SK-N-SH (cell line): Measurements from ENCODE around the gene TSEN15.

Experiments
- MXI1 ChIP-seq: IDR thresholded peaks from 2 replicates; pipeline ENCODE4 v1.6.1; 2012; ENCODE audit warnings: mild to moderate bottlenecking, low read depth, low read length, improper control_type of control experiment
- POLR2AphosphoS5 ChIP-seq: IDR thresholded peaks from 2 replicates; pipeline ENCODE4 v1.6.1; 2012; ENCODE audit warnings: low read depth, low read length
- RFX5 ChIP-seq: IDR thresholded peaks from 2 replicates; pipeline ENCODE4 v1.6.1; 2012; ENCODE audit warnings: mild to moderate bottlenecking, improper control_type of control experiment, low read length
- RXRA ChIP-seq: IDR thresholded peaks from 2 replicates; pipeline ENCODE4 v1.4.0; 2012; ENCODE audit warnings: low read depth, mild to moderate bottlenecking, borderline replicate concordance
- TF ChIP-seq, protein P1 (sequence below): fragments of 200-600 bp; sonication (generic); IDR thresholded peaks from 2 replicates; pipeline ENCODE4 v1.6.1; 2017; ENCODE audit warnings: antibody characterized with exemption, mild to moderate bottlenecking, moderate library complexity
- TF ChIP-seq, protein P2 (sequence below): fragments of 150-350 bp; IDR thresholded peaks from 2 replicates; pipeline ENCODE4 v1.6.1; 2017; ENCODE audit warnings: antibody characterized with exemption, low read length, low read depth, borderline replicate concordance

DNA sequence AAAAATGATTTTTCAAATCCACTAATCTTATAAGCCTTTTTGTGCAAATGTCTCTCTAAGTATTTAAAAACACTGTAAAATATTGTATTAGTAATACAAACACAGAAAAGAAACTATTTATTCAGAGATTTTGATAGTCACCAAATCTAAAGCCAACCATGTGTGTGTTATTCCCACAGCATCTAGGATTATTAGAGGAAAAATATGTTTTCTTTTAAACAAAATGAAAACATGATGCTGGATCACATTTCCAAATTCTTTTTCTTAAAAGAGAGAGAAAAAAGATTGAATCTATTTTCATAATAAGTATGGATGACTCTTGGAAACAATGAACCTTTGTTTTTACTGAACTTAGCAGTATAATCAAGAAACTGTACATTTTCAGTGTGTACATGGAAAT lies 39.3 kb upstream of the TSEN15 start:
- no peak for TF ChIP-seq MXI1
- no peak for TF ChIP-seq POLR2AphosphoS5
- TF ChIP-seq, protein P1, sequence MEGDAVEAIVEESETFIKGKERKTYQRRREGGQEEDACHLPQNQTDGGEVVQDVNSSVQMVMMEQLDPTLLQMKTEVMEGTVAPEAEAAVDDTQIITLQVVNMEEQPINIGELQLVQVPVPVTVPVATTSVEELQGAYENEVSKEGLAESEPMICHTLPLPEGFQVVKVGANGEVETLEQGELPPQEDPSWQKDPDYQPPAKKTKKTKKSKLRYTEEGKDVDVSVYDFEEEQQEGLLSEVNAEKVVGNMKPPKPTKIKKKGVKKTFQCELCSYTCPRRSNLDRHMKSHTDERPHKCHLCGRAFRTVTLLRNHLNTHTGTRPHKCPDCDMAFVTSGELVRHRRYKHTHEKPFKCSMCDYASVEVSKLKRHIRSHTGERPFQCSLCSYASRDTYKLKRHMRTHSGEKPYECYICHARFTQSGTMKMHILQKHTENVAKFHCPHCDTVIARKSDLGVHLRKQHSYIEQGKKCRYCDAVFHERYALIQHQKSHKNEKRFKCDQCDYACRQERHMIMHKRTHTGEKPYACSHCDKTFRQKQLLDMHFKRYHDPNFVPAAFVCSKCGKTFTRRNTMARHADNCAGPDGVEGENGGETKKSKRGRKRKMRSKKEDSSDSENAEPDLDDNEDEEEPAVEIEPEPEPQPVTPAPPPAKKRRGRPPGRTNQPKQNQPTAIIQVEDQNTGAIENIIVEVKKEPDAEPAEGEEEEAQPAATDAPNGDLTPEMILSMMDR = no peak
- no peak for TF ChIP-seq RFX5
- TF ChIP-seq RXRA = no peak
- TF ChIP-seq, protein P2, sequence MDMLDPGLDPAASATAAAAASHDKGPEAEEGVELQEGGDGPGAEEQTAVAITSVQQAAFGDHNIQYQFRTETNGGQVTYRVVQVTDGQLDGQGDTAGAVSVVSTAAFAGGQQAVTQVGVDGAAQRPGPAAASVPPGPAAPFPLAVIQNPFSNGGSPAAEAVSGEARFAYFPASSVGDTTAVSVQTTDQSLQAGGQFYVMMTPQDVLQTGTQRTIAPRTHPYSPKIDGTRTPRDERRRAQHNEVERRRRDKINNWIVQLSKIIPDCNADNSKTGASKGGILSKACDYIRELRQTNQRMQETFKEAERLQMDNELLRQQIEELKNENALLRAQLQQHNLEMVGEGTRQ = no peak
